ENCODE data around the gene FBN2. TPM values are rescaled to one million over a fixed set of nuclear protein-coding genes. Genes with fewer than 3 reads are reported as not detected.
A peak's percentile ranks its signal among the peaks of the same experiment; 100 is the strongest.

Gene FBN2
- total RNA-seq, 1 donor from 2014 or later: 25.2 TPM

DNA sequence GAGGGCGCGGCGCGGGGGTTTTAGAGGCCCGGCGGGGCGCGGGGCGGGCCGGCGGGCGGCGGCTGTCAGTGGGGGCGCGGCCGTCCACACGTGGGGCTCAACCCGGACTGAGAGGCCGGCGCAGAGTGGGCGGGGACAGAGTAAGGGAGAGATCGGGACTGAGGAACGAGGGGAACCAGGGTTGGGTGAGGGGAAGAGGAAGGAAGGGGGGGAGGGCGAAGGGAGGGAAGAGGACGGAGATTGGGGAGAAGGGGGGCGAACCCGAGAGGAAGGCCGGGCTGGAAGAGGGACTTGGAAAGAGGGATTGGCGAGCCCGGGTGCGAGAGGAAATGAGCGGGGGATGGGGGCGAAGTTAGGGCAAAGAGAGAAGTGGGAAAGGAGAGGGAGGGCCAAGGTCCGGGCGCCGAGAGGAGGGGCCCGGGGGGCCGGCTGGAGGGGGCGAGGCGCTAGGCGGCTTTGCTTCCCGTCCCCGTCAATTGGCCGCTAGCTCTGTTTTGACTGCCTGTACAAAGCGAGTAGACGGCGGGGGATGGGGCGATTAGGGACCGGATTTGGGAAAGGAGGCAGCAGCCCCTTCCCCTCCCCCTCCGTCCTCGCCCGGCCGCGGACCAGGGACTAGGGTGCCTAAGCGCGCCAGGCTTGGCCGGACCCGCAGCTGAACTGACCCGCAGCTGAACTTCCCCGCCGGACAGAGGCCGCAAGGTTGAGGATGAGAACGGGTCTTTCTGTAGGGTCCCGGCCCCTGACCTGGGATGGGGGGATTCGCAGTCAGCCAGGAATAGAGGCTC, 399 bp upstream of the FBN2 start:
- Histone ChIP-seq H3K36me3 (ENCODE audit: control insufficient read depth, insufficient read depth, low read length) (no peaks in the 10 kb centered on the region), H3K27me3 (ENCODE audit: control insufficient read depth, insufficient read depth, low read length) (peaks cover 6% of the 10 kb centered on the region), H3K4me3 (ENCODE audit: low read depth, low read length) (peak overlapping the region; percentile 55)
- DNase-seq (ENCODE audit: low read depth): no peak
- TF ChIP-seq CTCF (IDR thresholded peaks at IDR 0.05; ENCODE audit: insufficient read depth, low read length, poor library complexity, severe bottlenecking): no peak

DNA sequence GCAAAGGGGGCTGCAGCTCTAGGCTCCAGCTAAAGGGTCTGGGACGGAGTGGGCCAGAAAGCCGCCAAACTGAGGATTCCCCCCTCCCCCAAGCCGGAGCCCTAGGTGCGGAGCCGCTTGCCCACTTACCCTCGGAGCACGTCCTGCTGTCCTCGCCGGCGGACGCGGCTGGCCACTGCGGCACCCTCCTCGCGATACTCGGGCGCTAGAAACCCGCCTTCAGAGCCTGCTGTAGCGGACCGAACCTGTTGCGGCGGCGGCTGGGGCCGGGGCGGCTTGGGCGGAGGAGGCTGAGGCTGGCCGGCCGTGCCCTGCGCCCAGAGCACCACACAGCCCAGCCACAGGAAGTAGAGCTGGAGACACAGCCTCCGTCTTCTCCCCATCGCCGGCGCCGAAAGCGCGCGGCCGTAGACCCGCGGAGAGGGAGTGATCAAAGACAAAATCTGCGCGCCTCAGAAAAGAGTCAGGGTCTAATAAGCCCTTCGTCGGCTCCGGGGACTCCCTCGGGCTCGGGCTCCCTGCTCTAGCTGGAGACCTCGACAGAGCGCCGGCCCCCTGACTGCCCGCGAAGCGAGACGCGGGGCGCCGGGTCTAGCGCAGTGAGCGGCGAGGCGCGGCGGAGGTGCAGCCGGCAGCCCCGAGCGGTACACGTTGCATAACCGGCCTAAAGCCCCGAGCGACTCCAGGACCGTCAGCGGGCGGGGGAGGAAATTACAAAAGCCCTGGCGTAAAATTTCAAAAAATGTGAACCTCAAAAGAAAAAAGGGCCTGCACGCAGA, 635 bp downstream of the FBN2 start:
- TF ChIP-seq CTCF (IDR thresholded peaks at IDR 0.05; ENCODE audit: insufficient read depth, low read length, poor library complexity, severe bottlenecking): no peak
- DNase-seq (ENCODE audit: low read depth): no peak
- Histone ChIP-seq H3K27me3 (ENCODE audit: control insufficient read depth, insufficient read depth, low read length) (peaks cover 6% of the 10 kb centered on the region), H3K36me3 (ENCODE audit: control insufficient read depth, insufficient read depth, low read length) (no peaks in the 10 kb centered on the region), H3K4me3 (ENCODE audit: low read depth, low read length) (peak overlapping the region; percentile 55)

- peak; percentile 12 for TF ChIP-seq CTCF (IDR thresholded peaks at IDR 0.05; ENCODE audit: insufficient read depth, low read length, poor library complexity, severe bottlenecking)
- H3K36me3 ChIP-seq (ENCODE audit: control insufficient read depth, insufficient read depth, low read length): no peaks in the 10 kb centered on the region
- H3K27me3 ChIP-seq (ENCODE audit: control insufficient read depth, insufficient read depth, low read length): peaks cover 6% of the 10 kb centered on the region
- DNase-seq (ENCODE audit: low read depth): no peak
- peak overlapping the region; percentile 55 for H3K4me3 ChIP-seq (ENCODE audit: low read depth, low read length)
Observed at GRCh38 chr5:128536254-128537220, 1.5 kb downstream of the FBN2 start.

GRCh38 chr5:128535251-128535650, 2.8 kb downstream of the FBN2 start:
- Histone ChIP-seq H3K36me3 (ENCODE audit: control insufficient read depth, insufficient read depth, low read length) (no peaks in the 10 kb centered on the region), H3K4me3 (ENCODE audit: low read depth, low read length) (no peak overlapping the region)

More at GRCh38 chr5:128535251-128535650, 2.8 kb downstream of the FBN2 start:
- peaks cover 6% of the 10 kb centered on the region for H3K27me3 ChIP-seq (ENCODE audit: control insufficient read depth, insufficient read depth, low read length)
- TF ChIP-seq CTCF (IDR thresholded peaks at IDR 0.05; ENCODE audit: insufficient read depth, low read length, poor library complexity, severe bottlenecking): no peak
- DNase-seq (ENCODE audit: low read depth): no peak

All from kidney epithelial cell (primary cell).